KMS-11 (cell line): Measurements from ENCODE around the gene LSS.
"Not testable (repeated sequence)": the region's sequence is repeated elsewhere in the genome, so short reads cannot be mapped to it uniquely, and the experiment has no call there.

ENCODE experiments used
- H2AFZ ChIP-seq: fragments of 200-600 bp; sonication (generic); 2 replicates; pipeline ENCODE4 v1.6.1; 2016; ENCODE audit warnings: antibody characterized with exemption, mixed run types, low read depth
- H3K27ac ChIP-seq: fragments of 200-600 bp; sonication (generic); 2 replicates; pipeline ENCODE4 v1.6.1; 2016; ENCODE audit warnings: mild to moderate bottlenecking, mixed run types
- H3K27me3 ChIP-seq: fragments of 200-600 bp; sonication (generic); 2 replicates; pipeline ENCODE4 v1.6.1; 2017; ENCODE audit warnings: mild to moderate bottlenecking, low read depth, mixed run types, moderate library complexity; ENCODE audit not compliant: insufficient read depth
- H3K36me3 ChIP-seq: fragments of 200-600 bp; sonication (generic); 2 replicates; pipeline ENCODE4 v1.6.1; 2017; ENCODE audit warnings: mild to moderate bottlenecking, mixed run types; ENCODE audit not compliant: insufficient read depth
- H3K4me1 ChIP-seq: fragments of 200-600 bp; sonication (generic); 2 replicates; pipeline ENCODE4 v1.6.1; 2016; ENCODE audit warnings: mild to moderate bottlenecking, low read depth, mixed run types; ENCODE audit not compliant: poor library complexity, severe bottlenecking
- H3K4me2 ChIP-seq: fragments of 200-600 bp; sonication (generic); 2 replicates; pipeline ENCODE4 v1.7.0; 2016; ENCODE audit warnings: mild to moderate bottlenecking, mixed run types
- H3K4me3 ChIP-seq: fragments of 200-600 bp; sonication (generic); IDR thresholded peaks from 2 replicates; pipeline ENCODE4 v1.6.1; 2017; ENCODE audit warnings: low read depth, low read length, mixed read lengths; ENCODE audit not compliant: insufficient read depth
- H3K79me2 ChIP-seq: fragments of 200-600 bp; sonication (generic); 2 replicates; pipeline ENCODE4 v1.6.1; 2016; ENCODE audit warnings: low read depth, mixed run types; ENCODE audit not compliant: insufficient read depth
- H3K9ac ChIP-seq: fragments of 200-600 bp; sonication (generic); 2 replicates; pipeline ENCODE4 v1.6.1; 2016; ENCODE audit warnings: mild to moderate bottlenecking, mixed run types
- H4K20me1 ChIP-seq: fragments of 200-600 bp; sonication (generic); 2 replicates; pipeline ENCODE4 v1.6.1; 2016; ENCODE audit warnings: mild to moderate bottlenecking, mixed run types; ENCODE audit not compliant: insufficient read depth
- TF ChIP-seq, protein P1 (sequence below): fragments of 200-600 bp; sonication (generic); conservative IDR thresholded peaks from 2 replicates; pipeline ENCODE4 v1.6.1; 2017; ENCODE audit warnings: low read depth, mild to moderate bottlenecking, antibody characterized with exemption, low read length, moderate library complexity, mixed read lengths

Gene LSS

DNA sequence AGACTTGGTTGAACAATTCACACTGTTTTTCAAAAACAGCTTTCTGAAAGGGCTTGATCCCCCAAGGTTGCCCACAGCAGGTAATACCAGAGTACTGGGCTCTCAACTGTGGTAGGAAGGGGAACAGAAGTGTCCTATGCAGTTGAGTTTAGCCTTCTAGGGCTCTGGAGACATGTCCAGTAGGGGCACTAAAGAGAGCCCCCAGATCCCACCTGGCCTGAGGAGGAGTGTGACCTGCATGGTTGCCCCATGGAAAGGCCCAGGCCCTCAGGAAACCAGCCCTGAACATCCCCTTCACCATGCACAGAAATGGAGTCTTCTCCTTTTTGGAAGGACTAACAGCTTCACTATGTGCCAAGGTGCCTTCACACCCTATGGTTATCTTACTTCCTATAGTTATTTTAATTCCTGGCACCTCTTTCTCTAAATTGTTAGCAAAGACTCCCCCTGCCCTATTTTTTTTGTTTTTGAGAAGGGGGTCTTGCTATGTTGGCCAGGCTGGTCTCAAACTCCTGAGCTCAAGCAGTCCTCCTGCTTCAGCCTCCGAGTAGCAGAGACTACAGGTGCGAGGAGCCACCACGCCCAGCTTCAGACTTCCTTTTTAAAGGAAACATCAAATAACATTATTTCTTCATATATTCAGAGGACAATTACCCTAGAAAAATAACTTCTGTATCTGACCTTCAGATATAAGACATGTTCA lies 16.8 kb upstream of the LSS start:
- Histone ChIP-seq H3K4me3 (no peak overlapping the region), H3K27ac (no peak overlapping the region), H3K27me3 (no peaks in the 10 kb centered on the region), H3K36me3 (no peaks in the 10 kb centered on the region), H3K79me2 (no peaks in the 10 kb centered on the region; the same call in 1 of the 2 replicates), H3K9ac (no peak overlapping the region), H3K4me1 (no peaks in the 10 kb centered on the region), H3K4me2 (no peak overlapping the region), H2AFZ (no peak overlapping the region), H4K20me1 (no peaks in the 10 kb centered on the region)
- TF ChIP-seq, protein P1, sequence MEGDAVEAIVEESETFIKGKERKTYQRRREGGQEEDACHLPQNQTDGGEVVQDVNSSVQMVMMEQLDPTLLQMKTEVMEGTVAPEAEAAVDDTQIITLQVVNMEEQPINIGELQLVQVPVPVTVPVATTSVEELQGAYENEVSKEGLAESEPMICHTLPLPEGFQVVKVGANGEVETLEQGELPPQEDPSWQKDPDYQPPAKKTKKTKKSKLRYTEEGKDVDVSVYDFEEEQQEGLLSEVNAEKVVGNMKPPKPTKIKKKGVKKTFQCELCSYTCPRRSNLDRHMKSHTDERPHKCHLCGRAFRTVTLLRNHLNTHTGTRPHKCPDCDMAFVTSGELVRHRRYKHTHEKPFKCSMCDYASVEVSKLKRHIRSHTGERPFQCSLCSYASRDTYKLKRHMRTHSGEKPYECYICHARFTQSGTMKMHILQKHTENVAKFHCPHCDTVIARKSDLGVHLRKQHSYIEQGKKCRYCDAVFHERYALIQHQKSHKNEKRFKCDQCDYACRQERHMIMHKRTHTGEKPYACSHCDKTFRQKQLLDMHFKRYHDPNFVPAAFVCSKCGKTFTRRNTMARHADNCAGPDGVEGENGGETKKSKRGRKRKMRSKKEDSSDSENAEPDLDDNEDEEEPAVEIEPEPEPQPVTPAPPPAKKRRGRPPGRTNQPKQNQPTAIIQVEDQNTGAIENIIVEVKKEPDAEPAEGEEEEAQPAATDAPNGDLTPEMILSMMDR, result no peak

DNA sequence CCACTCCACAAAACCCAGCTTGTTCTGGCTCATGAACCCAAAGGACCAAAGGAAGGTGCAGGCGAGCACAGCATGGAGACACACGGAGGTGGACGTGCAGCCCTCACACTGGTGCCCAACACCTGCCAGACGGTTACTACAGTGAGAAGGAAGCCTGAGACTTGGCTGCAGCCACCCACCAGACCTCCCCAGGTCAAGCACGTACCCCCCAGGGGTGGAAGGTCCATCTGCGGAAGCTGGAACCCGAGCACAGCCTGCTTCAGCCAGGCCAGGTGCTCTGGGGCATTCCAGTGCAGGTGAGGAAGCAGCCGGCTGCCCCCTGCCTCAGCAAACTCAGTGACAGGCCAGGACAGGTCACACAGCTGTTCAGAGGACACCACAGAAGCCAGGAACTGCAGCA lies 16.0 kb upstream of the LSS start:
- Histone ChIP-seq H3K36me3 (no peaks in the 10 kb centered on the region), H3K79me2 (no peaks in the 10 kb centered on the region; the same call in 1 of the 2 replicates), H4K20me1 (no peaks in the 10 kb centered on the region)

DNA sequence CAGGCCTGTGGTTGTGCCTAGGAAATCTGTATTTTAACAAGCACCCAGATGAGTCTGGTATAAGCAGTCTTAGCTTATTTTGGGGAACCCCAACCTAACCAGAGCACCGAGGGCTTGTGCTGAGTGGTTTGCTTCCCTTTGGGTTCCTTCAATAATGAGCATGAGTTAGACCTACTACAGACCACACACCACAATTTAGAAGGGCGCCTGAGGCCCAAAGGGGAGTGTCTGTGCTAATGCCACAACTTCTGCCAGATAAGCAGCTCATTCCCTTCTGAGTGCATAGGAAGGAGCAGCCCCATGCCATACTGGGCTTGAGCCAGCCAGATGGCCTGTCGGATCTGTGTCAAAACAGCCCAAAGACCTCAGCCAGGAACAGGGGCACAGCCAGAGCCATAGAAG lies 15.4 kb upstream of the LSS start:
- no peak overlapping the region for H3K9ac ChIP-seq
- H4K20me1 ChIP-seq, result no peaks in the 10 kb centered on the region
- no peaks in the 10 kb centered on the region; the same call in 1 of the 2 replicates for H3K79me2 ChIP-seq
- no peaks in the 10 kb centered on the region; the same call in 1 of the 2 replicates for H3K36me3 ChIP-seq
- no peak overlapping the region for H3K4me3 ChIP-seq
- H3K4me2 ChIP-seq, result no peak overlapping the region
- H3K4me1 ChIP-seq, result no peaks in the 10 kb centered on the region
- no peak overlapping the region for H3K27ac ChIP-seq
- no peaks in the 10 kb centered on the region for H3K27me3 ChIP-seq
- no peak overlapping the region for H2AFZ ChIP-seq
- TF ChIP-seq, protein P1, result no peak

More for the DNA sequence above, 16.0 kb upstream of the LSS start:
- no peak overlapping the region for H3K4me2 ChIP-seq
- no peaks in the 10 kb centered on the region for H3K27me3 ChIP-seq
- no peak overlapping the region for H2AFZ ChIP-seq
- H3K4me1 ChIP-seq, result no peaks in the 10 kb centered on the region
- H3K4me3 ChIP-seq, result no peak overlapping the region
- TF ChIP-seq, protein P1, result no peak
- no peak overlapping the region for H3K9ac ChIP-seq
- no peak overlapping the region for H3K27ac ChIP-seq

DNA sequence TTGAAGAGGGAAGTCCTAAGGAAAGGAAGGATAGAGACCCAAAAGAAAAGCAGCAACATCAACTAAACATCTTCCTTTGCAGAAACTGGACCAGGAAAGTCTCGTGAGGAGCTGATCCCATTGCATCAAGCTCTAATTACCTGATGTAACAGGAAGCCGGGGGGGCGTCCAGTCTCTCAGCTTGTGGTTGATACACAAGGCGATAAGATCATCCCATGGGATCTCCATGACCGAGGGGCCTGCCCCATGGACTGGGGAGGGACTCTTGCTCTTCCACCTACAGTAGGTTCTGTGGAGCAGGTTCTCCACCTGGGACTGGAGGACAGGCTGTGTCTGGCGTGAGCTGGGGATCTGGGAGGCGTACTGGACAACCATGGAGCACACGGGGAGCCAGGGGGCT lies 14.8 kb upstream of the LSS start:
- Histone ChIP-seq H3K36me3 (no peaks in the 10 kb centered on the region; the same call in 1 of the 2 replicates), H3K79me2 (no peaks in the 10 kb centered on the region; the same call in 1 of the 2 replicates), H3K9ac (no peak overlapping the region), H3K27ac (no peak overlapping the region; the same call in 1 of the 2 replicates), H3K4me2 (no peak overlapping the region), H3K4me1 (no peaks in the 10 kb centered on the region), H2AFZ (no peak overlapping the region), H3K27me3 (no peaks in the 10 kb centered on the region), H4K20me1 (no peaks in the 10 kb centered on the region), H3K4me3 (no peak overlapping the region)
- TF ChIP-seq, protein P1, result no peak

DNA sequence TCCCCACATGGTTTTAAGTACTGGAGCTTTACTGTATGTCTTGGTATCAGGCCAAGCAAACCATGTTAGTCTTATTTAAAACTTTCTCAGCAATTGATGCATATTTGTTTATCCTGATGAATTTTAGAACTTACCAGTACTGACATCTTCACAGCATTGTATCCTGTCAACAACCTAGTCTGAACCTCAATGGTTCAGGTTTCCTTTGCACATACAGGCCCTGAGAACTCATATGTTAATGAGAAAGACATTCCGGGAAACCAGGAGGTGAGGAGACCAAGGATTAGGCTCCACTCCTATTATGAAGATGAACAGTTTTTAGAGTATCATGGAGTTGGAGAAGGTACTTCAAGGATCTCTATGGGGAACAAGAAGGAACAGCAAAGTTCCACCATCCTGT lies 13.0 kb upstream of the LSS start:
- not testable (repeated sequence) for H3K27me3 ChIP-seq, H3K36me3 ChIP-seq, H4K20me1 ChIP-seq

More for the DNA sequence above, 13.0 kb upstream of the LSS start:
- not testable (repeated sequence) for H3K9ac ChIP-seq, H3K27ac ChIP-seq, H3K4me3 ChIP-seq, H3K79me2 ChIP-seq, H3K4me2 ChIP-seq, H3K4me1 ChIP-seq, H2AFZ ChIP-seq
